Stomach smooth muscle (tissue), 2 donors: ENCODE data around the gene EXOSC3.
"Not testable (repeated sequence)": the region's sequence is repeated elsewhere in the genome, so short reads cannot be mapped to it uniquely, and the experiment has no call there.

Experiments
- H3K27ac ChIP-seq: one replicate; pipeline ENCODE4 v1.7.0; 2013; ENCODE audit warnings: mild to moderate bottlenecking, low read length, inconsistent platforms
- H3K27me3 ChIP-seq, 2 donors: one replicate each; pipeline ENCODE4 v1.7.0; 2013; ENCODE audit warnings: low read length in 2 of 2; ENCODE audit not compliant: insufficient read depth in 2 of 2, control insufficient read depth in 1 of 2
- H3K36me3 ChIP-seq, 2 donors: one replicate each; pipeline ENCODE4 v1.7.0; 2013; ENCODE audit warnings: low read length in 2 of 2; ENCODE audit not compliant: control insufficient read depth in 2 of 2, insufficient read depth in 2 of 2
- H3K4me1 ChIP-seq: one replicate; pipeline ENCODE4 v1.7.0; 2013; ENCODE audit warnings: low read length; ENCODE audit not compliant: control insufficient read depth, insufficient read depth
- H3K4me3 ChIP-seq, 2 donors: one replicate each; pipeline ENCODE4 v1.7.0; 2013; ENCODE audit warnings: low read length in 2 of 2
- H3K9ac ChIP-seq, 2 donors: one replicate each; pipeline ENCODE4 v1.7.0; 2013; ENCODE audit warnings: low read length in 2 of 2, mild to moderate bottlenecking in 1 of 2
- H3K9me3 ChIP-seq, 2 donors: one replicate each; pipeline ENCODE4 v1.7.0; 2013; ENCODE audit warnings: low read length in 2 of 2; ENCODE audit not compliant: control insufficient read depth in 2 of 2
- donor health status: healthy.
- donor health status: Pancreatic carcinoma.

The EXOSC3 gene

DNA sequence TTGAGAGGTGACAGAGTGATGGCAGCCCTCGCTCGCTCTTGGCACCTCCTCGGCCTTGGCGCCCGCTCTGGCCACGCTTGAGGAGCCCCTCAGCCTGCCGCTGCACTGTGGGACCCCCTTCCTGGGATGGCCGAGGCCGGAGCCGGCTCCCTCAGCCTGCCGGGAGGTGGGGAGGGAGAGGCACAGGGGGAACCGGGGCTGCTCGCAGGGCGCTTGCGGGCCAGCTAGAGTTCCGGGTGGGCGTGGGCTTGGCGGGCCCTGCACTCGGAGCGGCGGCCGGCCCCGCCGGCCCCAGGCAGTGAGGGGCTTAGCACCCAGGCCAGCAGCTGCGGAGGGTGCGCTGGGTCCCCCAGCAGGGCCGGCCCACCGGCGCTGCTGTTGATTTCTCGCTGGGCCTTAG is 33.2 kb downstream of the EXOSC3 start:
- H3K9ac ChIP-seq, H3K27ac ChIP-seq, H3K27me3 ChIP-seq, H3K4me3 ChIP-seq, H3K9me3 ChIP-seq, H3K36me3 ChIP-seq: not testable (repeated sequence)
- H3K4me1 ChIP-seq = peaks cover 11% of the 10 kb centered on the region

DNA sequence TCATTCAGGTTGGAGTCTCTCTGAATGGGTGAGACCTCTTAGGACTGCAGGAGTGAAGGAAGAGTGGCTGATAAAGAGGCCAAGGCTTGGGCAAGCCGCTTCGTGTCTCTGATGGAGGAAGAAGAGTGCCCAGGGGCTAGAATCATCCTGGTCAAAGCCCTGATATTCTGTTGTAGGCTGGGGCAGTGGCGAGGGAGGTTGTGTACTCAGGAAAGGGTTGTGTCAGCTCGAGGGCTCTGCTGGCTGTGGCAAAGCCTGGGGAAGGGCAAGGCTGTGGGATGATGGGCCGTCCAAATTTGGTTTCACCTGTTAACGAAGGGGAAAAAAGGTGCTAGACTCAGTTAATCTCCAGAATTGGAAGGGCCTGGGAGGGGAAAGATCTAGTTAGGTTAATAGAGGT is 33.7 kb downstream of the EXOSC3 start:
- H3K36me3 ChIP-seq = no peaks in the 10 kb centered on the region
- H3K27me3 ChIP-seq = no peaks in the 10 kb centered on the region
- H3K9ac ChIP-seq = no peak overlapping the region
- H3K4me3 ChIP-seq = no peak overlapping the region
- H3K9me3 ChIP-seq = no peaks in the 10 kb centered on the region
- peaks cover 11% of the 10 kb centered on the region for H3K4me1 ChIP-seq
- H3K27ac ChIP-seq = no peak overlapping the region

DNA sequence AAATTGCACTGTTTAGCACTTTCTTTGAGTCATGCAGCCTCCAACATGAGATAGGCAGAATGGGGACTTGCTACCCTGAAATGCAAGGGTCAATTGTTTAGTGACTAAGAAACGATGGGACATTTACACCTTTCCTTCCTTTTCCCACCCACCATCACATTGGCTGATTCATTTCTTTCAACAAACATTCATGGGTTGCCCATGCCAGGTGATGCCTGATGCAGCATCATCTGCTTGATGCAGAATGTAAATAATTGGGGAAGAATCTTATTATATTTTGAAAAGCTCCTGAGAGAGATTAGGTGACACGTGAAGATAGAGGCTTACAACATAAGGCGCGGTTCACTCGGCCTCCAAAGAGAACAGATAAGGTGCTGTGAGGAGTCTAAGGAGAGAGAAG is 35.7 kb downstream of the EXOSC3 start:
- Histone ChIP-seq H3K4me1 (peaks cover 5% of the 10 kb centered on the region), H3K27me3 (no peaks in the 10 kb centered on the region), H3K9me3 (no peaks in the 10 kb centered on the region), H3K27ac (no peak overlapping the region), H3K9ac (no peak overlapping the region), H3K36me3 (no peaks in the 10 kb centered on the region), H3K4me3 (no peak overlapping the region)

DNA sequence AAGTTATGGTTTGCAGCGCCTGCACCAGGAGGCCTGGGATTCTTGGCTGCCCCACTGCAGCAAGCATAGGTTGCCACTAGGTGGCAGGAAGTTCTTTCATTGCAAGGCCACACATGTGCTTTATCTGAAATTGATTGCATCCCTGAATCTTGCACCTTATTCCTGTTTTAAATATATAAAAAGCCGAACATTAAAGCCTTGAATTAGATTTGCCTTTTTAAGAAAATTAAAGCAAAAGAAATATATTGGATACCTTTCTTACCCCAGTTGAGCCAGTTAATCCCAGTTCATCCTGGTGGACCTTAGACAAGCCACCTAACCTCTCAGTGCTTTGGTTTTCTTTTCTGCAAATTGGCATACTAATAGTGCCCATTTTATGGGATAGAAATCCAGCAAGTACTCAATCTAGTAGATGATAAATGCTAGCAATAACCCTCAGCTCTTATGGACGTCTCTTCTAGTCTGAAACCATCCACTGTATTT is 37.6 kb downstream of the EXOSC3 start:
- no peaks in the 10 kb centered on the region for H3K4me1 ChIP-seq
- no peaks in the 10 kb centered on the region for H3K36me3 ChIP-seq
- H3K4me3 ChIP-seq = no peak overlapping the region
- H3K27me3 ChIP-seq = no peaks in the 10 kb centered on the region
- H3K9me3 ChIP-seq = no peaks in the 10 kb centered on the region
- H3K9ac ChIP-seq = no peak overlapping the region
- no peak overlapping the region for H3K27ac ChIP-seq

DNA sequence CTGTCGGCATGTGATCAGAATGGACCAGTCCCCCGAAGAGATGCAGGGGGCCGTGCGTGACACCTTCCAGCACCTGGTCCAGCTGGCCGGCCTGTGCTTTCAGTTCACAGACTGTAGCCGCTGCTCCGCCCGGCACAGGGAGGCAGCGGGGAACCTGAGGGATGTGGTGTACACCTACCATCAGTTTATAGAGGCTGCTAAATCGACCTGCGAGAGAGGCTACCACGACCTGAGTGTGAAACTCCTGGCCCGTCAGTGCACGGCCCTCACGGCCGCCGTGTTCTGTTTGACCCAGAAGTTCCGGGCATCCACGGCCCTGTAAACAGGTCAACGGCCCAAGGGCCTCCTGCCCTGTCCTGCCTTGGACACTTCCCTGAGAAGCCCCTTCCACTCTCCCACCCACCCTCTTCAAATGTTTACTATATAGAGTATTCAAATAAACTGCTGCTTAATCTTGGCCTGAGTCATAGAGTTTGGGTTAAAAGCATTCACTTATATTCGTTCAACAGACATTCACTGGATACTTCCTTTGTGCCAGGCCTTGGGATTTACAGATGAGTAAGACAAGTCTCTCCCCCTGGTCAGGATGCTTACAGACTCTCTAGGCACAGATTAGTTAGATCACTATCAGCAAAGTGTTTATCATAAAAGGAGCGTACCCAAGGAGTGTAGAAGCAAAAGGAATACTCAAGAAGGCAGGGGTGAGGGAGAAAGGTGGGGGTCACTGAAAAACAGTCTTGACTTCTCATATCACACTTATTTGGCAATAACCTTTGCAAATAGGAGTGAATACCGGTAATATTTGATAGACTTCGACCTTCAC is 38.2 kb downstream of the EXOSC3 start:
- no peak overlapping the region for H3K9ac ChIP-seq
- no peaks in the 10 kb centered on the region for H3K9me3 ChIP-seq
- no peaks in the 10 kb centered on the region for H3K36me3 ChIP-seq
- H3K27ac ChIP-seq = no peak overlapping the region
- H3K4me1 ChIP-seq = no peaks in the 10 kb centered on the region
- H3K27me3 ChIP-seq = no peaks in the 10 kb centered on the region
- no peak overlapping the region for H3K4me3 ChIP-seq

DNA sequence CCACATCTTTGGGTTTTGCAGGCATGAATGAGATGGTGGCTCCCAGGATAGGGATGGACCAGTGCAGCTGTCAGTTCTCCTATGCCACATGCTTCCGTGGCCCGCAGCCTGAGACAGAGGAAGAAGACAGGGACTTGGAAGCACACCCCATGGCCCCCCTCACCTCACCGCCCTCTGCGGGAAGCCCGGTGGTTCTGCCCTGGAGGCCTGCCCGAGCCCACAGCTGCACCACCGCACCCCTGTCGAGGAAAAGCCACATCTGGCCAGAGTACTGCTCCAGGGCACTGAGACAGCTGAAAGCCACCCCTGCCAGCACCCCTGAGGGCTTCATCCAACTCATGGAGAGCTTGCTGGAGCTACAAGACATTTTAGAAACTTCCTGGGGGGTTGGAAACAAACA is 38.9 kb downstream of the EXOSC3 start:
- Histone ChIP-seq H3K27ac (no peak overlapping the region), H3K4me3 (no peak overlapping the region), H3K9ac (no peak overlapping the region), H3K27me3 (no peaks in the 10 kb centered on the region), H3K9me3 (no peaks in the 10 kb centered on the region), H3K4me1 (no peaks in the 10 kb centered on the region), H3K36me3 (no peaks in the 10 kb centered on the region)

DNA sequence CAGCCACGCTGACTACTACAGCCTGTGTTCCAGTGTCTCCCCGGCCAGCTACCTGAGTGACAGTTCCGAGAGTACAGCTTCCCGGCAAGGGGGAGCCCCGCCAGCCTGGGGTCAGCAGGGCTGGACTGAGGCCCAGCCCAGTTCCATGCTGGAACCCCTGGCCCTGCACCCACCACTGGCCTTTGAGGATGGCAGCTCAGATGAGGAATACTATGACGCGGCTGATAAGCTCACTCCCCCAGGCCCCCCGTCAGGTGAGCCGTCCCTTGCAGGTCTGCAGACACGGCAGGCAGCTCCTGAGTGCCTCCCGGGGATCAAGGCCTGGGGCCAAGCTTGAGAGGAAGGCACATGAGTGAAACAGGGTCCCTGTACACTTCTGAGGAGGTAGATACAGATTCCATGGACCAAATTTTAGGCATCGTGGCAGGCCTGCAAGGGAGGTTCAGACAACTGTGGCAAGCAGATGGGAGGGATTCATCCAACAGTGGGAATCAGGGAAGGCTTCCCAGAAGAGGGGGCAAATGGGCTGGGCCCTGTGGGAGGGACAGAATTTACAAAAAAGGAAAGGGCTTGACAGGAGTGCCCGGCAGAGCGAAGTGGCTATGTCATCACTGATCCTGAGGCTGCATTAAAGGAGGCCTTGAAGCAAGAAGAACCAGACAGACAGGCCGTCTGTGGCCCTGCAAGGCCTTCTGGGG is 44.1 kb downstream of the EXOSC3 start:
- H3K36me3 ChIP-seq = no peaks in the 10 kb centered on the region
- no peak overlapping the region for H3K27ac ChIP-seq
- H3K9ac ChIP-seq = no peak overlapping the region
- no peak overlapping the region for H3K4me3 ChIP-seq
- no peaks in the 10 kb centered on the region for H3K9me3 ChIP-seq
- no peaks in the 10 kb centered on the region for H3K4me1 ChIP-seq
- H3K27me3 ChIP-seq = no peaks in the 10 kb centered on the region

DNA sequence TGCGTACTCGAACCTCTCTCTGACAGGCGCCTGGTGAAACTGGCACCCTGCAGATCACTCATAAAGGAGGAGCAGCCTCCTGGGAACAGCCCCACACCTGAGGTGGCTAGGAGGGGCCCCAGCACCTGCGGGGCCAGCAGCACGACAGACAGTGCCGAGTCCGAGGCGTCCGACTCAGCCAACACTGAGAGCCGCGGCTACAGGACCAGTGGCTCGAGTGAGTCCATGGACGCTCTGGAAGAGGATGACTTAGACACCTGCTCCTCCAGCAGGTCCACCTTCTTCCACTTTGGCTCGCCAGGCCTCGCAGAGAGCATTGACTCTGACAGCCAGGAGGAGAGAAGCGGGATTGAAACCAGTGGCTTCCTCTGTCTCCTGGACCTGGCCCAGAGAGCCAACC is 44.7 kb downstream of the EXOSC3 start:
- no peak overlapping the region for H3K27ac ChIP-seq
- H3K36me3 ChIP-seq = no peaks in the 10 kb centered on the region
- H3K4me3 ChIP-seq = no peak overlapping the region
- H3K9ac ChIP-seq = no peak overlapping the region
- no peaks in the 10 kb centered on the region for H3K4me1 ChIP-seq
- no peaks in the 10 kb centered on the region for H3K9me3 ChIP-seq
- H3K27me3 ChIP-seq = no peaks in the 10 kb centered on the region

DNA sequence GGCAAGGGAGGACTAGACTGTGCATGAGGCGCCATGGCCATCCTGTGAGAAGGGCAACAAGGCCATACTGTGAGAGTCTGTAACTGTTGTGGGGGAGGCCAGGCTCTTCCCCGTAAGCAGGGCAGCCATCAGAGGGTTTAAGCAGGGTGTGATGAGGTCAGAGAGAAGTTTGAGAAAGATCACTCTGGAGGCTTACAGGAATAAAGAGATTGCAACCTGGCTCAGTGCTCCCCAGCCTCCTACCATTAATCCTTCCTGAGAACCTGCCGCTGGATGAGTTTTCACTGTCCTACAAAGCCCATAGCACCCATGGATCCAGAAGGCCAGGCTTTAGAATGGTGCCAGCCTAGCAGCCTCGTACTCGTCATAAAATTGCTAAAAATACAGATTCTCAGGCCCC is 45.6 kb downstream of the EXOSC3 start:
- Histone ChIP-seq H3K9me3 (no peaks in the 10 kb centered on the region), H3K36me3 (no peaks in the 10 kb centered on the region), H3K4me3 (no peak overlapping the region), H3K27me3 (no peaks in the 10 kb centered on the region), H3K9ac (no peak overlapping the region), H3K4me1 (no peaks in the 10 kb centered on the region), H3K27ac (no peak overlapping the region)

DNA sequence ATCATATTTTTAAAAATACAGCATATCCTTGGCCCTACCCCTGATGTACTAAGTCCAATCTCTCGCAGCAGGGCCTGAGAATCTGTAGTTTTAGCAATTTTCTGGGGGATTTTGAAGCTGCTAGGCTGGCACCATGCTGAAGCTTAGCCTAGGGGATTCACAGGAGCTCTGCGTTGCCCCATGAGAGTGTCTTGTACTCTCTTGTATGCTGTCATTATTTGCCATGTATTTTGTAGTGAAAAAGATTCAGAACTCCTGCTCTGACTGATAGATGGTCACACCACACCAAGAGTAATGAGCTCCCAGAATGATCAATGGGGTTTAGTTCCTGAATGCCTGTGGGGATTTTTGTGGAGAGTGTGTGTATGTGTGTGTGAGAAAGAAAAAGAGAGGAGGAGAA is 51.9 kb downstream of the EXOSC3 start:
- Histone ChIP-seq H3K27me3 (peaks cover 0 to 9% of the 10 kb centered on the region in 2 donors), H3K9me3 (no peaks in the 10 kb centered on the region), H3K27ac (no peak overlapping the region), H3K4me1 (no peaks in the 10 kb centered on the region), H3K36me3 (no peaks in the 10 kb centered on the region), H3K9ac (no peak overlapping the region), H3K4me3 (no peak overlapping the region)
